AG09309 (cell line): ENCODE data around the gene OR2L8.

Experiments used
- DNase-seq: peaks from one replicate; pipeline ENCODE4 v3.0.0-alpha.2; 2010; ENCODE audit warnings: low read depth
- H3K4me3 ChIP-seq: 2 replicates; pipeline ENCODE4 v1.5.1; 2011; ENCODE audit warnings: mild to moderate bottlenecking, low read depth, low read length, moderate library complexity; ENCODE audit not compliant: control insufficient read depth
- CTCF ChIP-seq: IDR thresholded peaks from 2 replicates; pipeline ENCODE4 v1.5.1; 2011; ENCODE audit warnings: mild to moderate bottlenecking, low read depth, low read length, inconsistent platforms; ENCODE audit not compliant: insufficient read depth, control insufficient read depth; ENCODE audit errors: missing control alignments

Gene OR2L8

GRCh38 chr1:247913786-247914185 is 34.9 kb upstream of the OR2L8 start:
- H3K4me3 ChIP-seq: no peak overlapping the region
- DNase-seq: no peak
- TF ChIP-seq CTCF: no peak

GRCh38 chr1:247914941-247915662 is 33.6 kb upstream of the OR2L8 start:
- no peak overlapping the region for H3K4me3 ChIP-seq
- DNase-seq: no peak
- TF ChIP-seq CTCF: no peak

- no peak within 1 kb of the TSS for H3K4me3 ChIP-seq
- DNase-seq: no peak
- TF ChIP-seq CTCF: no peak
Observed at GRCh38 chr1:247919952-247920351, 28.7 kb upstream of the OR2L8 start, which contains the start of gene OR2T8. Gene OR2T8, plus strand, starts transcription at chr1:247920252. Its CDS starts 766 bp downstream, at chr1:247921018.

- no peak overlapping the region for H3K4me3 ChIP-seq
- no peak for TF ChIP-seq CTCF
- no peak for DNase-seq
Observed at GRCh38 chr1:247923941-247924340, 24.7 kb upstream of the OR2L8 start.

GRCh38 chr1:247924868-247925267 is 23.8 kb upstream of the OR2L8 start, which contains the start of gene OR2AJ1:
Gene OR2AJ1, plus strand, starts transcription at chr1:247924889. Its CDS starts 8,880 bp downstream, at chr1:247933769.
- no peak within 1 kb of the TSS for H3K4me3 ChIP-seq
- no peak for TF ChIP-seq CTCF
- no peak for DNase-seq

- H3K4me3 ChIP-seq: no peak overlapping the region
- no peak for DNase-seq
- TF ChIP-seq CTCF: no peak
Observed at GRCh38 chr1:247933989-247934388, 14.7 kb upstream of the OR2L8 start.
